AG04450 (cell line): ENCODE measurements around the gene PPP2R5C. TPM values are rescaled to one million over a fixed set of nuclear protein-coding genes. Genes with fewer than 3 reads are reported as not detected.

Experiments used
- CTCF ChIA-PET: fragments of 300-600, 350-600 bp; formaldehyde crosslinking; extraction: SDS; loops from one replicate; lab custom pipeline; 2022; ENCODE audit warnings: antibody characterized with exemption, inconsistent platforms; lab: Charles Lee
- POLR2A ChIA-PET: fragments of 350-600 bp; formaldehyde crosslinking; extraction: SDS; loops from one replicate; lab custom pipeline; 2021; ENCODE audit warnings: antibody characterized with exemption, inconsistent platforms; lab: Yijun Ruan, JAX
- DNase-seq: peaks from one replicate; pipeline ENCODE4 v3.0.0-alpha.2; 2011; ENCODE audit warnings: low read depth, low spot score
- H3K27ac ChIP-seq: one replicate; pipeline ENCODE4 v1.5.1; 2012; ENCODE audit warnings: low read depth, low read length, control low read depth
- H3K27me3 ChIP-seq: one replicate; pipeline ENCODE4 v1.6.0; 2012; ENCODE audit warnings: low read length; ENCODE audit not compliant: control insufficient read depth, insufficient read depth
- H3K4me3 ChIP-seq: 2 replicates; pipeline ENCODE4 v1.5.1; 2011; ENCODE audit warnings: mild to moderate bottlenecking, low read depth, low read length, control low read depth
- H3K9me3 ChIP-seq: 2 replicates; pipeline ENCODE4 v1.5.1; 2012; ENCODE audit warnings: low read length; ENCODE audit not compliant: control insufficient read depth, insufficient read depth
- polyA plus RNA-seq: library from polyadenylated mRNA; depleted of rRNA; stranded (reverse); fragments of >200 nt; gene quantifications from 2 replicates; pipeline ENCODE4 v1.2.3, GENCODE V29; 2011
- TF ChIP-seq, protein P1 (sequence below): IDR thresholded peaks from 2 replicates; pipeline ENCODE4 v1.5.1; 2011; ENCODE audit warnings: low read depth, low read length, control low read depth, inconsistent platforms

Gene PPP2R5C
- polyA plus RNA-seq, 1 experiment = 140 TPM

DNA sequence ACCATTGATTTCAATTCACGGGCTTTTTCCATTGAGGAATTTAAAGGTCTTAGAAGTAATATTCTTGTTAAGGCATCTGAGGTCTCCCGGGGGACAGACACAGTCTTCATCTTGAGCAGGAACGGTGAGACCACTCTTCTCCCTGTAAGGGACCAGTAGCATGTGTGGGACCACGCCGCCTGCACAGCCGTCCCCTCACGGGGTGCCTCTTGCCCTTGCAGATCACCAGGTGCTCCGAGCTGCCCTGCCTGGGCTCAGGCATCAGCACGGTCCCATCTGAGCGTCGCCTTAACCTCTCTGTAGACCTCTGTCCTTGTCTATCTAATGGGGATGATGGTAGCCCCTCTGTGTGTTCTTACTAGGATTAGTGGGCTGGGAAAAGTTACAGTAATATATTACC is 74.1 kb downstream of the PPP2R5C start:
- H3K27ac ChIP-seq = no peak overlapping the region
- CTCF ChIA-PET = no interaction called here

DNA sequence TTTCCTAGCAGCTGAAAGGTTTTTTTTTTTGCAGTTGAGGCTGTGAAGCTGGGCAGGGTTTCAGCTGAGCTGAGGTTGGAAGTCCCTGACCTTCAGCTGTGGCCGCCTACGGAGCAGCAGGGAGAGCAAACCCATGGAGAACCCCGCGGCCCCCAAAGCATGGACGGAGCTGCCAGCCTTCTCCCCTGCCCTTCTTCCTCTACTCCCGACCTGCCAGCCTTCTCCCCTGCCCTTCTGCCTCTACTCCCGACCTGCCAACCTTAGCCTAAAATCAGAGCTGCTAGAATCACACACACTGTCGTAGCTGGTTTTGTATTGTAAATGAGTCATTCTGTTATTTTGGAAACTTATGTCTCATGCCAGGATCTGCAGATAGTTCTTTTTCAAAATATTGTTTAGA is 74.6 kb downstream of the PPP2R5C start:
- Histone ChIP-seq H3K27me3 (no peaks in the 10 kb centered on the region), H3K9me3 (no peaks in the 10 kb centered on the region), H3K4me3 (peak overlapping the region; percentile 21), H3K27ac (peak overlapping the region; percentile 52)
- no peak for DNase-seq
- TF ChIP-seq, protein P1, sequence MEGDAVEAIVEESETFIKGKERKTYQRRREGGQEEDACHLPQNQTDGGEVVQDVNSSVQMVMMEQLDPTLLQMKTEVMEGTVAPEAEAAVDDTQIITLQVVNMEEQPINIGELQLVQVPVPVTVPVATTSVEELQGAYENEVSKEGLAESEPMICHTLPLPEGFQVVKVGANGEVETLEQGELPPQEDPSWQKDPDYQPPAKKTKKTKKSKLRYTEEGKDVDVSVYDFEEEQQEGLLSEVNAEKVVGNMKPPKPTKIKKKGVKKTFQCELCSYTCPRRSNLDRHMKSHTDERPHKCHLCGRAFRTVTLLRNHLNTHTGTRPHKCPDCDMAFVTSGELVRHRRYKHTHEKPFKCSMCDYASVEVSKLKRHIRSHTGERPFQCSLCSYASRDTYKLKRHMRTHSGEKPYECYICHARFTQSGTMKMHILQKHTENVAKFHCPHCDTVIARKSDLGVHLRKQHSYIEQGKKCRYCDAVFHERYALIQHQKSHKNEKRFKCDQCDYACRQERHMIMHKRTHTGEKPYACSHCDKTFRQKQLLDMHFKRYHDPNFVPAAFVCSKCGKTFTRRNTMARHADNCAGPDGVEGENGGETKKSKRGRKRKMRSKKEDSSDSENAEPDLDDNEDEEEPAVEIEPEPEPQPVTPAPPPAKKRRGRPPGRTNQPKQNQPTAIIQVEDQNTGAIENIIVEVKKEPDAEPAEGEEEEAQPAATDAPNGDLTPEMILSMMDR = no peak
- ChIA-PET CTCF (interaction anchor here (1.0 kb wide), 1 partner anchor 65 kb away, joined by 7 read pairs; no protein-coding TSS in a partner anchor), POLR2A (no interaction called here)

More for the DNA sequence above, 74.1 kb downstream of the PPP2R5C start:
- Histone ChIP-seq H3K4me3 (no peak overlapping the region), H3K27me3 (no peaks in the 10 kb centered on the region), H3K9me3 (no peaks in the 10 kb centered on the region)
- POLR2A ChIA-PET = interaction anchor here (0.6 kb wide), 1 partner anchor 48 kb away, joined by 10 read pairs; no protein-coding TSS in a partner anchor
- DNase-seq = no peak
- TF ChIP-seq, protein P1 = no peak

DNA sequence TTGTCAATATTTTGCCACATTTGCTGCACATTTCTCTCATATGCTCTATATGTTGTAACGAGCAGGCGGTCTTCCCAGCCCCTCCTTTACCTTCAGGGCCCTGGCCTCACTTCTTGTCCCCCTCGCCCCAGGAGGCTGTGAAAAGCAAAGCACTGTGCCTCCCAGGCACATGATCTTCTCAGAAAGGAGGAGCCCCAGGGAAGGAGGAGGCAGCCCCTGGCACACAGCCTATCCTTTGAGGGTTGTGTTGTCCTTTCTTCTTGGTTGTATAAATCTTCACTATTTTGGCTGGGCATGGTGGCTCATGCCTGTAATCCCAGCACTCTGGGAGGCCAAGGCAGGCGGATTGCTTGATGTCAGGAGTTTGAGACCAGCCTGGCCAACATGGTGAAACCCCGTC is 77.0 kb downstream of the PPP2R5C start:
- Histone ChIP-seq H3K9me3 (no peaks in the 10 kb centered on the region), H3K27ac (no peak overlapping the region), H3K27me3 (no peaks in the 10 kb centered on the region), H3K4me3 (no peak overlapping the region)
- DNase-seq = no peak
- ChIA-PET POLR2A (no interaction called here), CTCF (no interaction called here)
- TF ChIP-seq, protein P1 = no peak

DNA sequence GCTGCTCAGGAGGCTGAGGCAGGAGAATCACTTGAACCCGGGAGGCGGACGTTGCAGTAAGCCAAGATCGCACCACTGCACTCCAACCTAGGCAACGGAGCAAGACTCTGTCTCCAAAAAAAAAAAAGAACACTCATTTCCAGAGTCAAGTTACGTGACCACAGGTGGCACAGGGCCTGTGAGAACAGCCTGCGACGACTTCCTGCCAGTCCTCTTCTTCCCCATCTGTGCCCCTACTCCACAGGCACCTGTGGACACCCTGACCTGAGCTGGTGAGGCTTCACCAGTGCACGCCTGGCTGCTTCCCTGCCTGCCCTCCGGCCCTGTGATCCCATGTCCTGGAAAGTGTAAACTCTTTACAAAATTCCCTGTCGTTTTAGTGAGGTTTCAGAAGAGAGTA is 77.7 kb downstream of the PPP2R5C start:
- TF ChIP-seq, protein P1 = no peak
- Histone ChIP-seq H3K4me3 (no peak overlapping the region), H3K27ac (no peak overlapping the region), H3K9me3 (no peaks in the 10 kb centered on the region), H3K27me3 (no peaks in the 10 kb centered on the region)
- DNase-seq = no peak
- CTCF ChIA-PET = no interaction called here
- POLR2A ChIA-PET = no interaction called here

DNA sequence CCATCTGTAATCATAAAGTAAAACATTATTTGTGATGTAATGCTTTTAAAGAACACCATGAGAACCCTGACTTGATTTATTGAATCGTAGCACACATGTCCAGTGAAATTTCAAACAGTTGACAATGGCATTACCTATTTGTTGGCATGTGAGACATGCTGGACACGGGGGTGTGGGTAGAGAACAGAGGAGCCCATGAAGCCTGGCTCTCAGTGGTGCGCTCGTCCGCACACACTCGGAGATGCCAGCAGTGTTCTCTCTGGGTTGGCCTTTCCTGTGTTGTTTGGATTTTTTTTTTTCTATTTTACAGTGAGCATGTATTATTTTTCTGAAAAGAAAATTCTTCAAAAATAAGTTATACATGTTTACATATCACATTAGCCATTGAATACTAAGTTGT is 78.2 kb downstream of the PPP2R5C start:
- H3K27ac ChIP-seq = no peak overlapping the region
- POLR2A ChIA-PET = no interaction called here
- CTCF ChIA-PET = no interaction called here

More for the DNA sequence above, 78.2 kb downstream of the PPP2R5C start:
- no peak for DNase-seq
- H3K9me3 ChIP-seq = no peaks in the 10 kb centered on the region
- H3K27me3 ChIP-seq = no peaks in the 10 kb centered on the region
- no peak overlapping the region for H3K4me3 ChIP-seq
- TF ChIP-seq, protein P1 = no peak
